WI38 (cell line): ENCODE results near the gene ZIC5.

Experiments used
- H3K4me3 ChIP-seq: 2 replicates; pipeline ENCODE4 v1.5.1; 2011; ENCODE audit warnings: low read depth, mild to moderate bottlenecking, control low read depth, low read length
- TF ChIP-seq, protein P1 (sequence below): IDR thresholded peaks from 2 replicates; pipeline ENCODE4 v1.5.1; 2012; ENCODE audit warnings: low read depth, mild to moderate bottlenecking, control low read depth, low read length

Gene ZIC5

DNA sequence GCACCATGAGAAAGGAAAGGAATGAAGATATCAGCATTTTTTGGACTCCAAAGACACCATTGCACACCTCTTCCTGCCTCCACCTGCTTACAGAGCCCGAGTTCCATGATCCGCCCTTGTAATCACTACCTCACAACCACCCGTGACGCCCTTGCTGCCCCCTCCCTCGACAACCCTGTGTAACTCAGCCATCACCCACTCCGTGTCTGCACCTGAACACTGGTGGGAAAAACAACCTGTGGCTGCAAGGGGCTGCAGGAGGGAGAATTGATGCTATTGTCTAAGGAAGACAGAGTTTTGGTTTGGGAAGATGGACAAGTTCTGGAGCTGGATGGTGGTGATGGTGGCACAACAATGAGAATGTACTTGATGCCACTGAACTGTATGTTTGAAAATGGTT lies 27.0 kb downstream of the ZIC5 start:
- TF ChIP-seq, protein P1, sequence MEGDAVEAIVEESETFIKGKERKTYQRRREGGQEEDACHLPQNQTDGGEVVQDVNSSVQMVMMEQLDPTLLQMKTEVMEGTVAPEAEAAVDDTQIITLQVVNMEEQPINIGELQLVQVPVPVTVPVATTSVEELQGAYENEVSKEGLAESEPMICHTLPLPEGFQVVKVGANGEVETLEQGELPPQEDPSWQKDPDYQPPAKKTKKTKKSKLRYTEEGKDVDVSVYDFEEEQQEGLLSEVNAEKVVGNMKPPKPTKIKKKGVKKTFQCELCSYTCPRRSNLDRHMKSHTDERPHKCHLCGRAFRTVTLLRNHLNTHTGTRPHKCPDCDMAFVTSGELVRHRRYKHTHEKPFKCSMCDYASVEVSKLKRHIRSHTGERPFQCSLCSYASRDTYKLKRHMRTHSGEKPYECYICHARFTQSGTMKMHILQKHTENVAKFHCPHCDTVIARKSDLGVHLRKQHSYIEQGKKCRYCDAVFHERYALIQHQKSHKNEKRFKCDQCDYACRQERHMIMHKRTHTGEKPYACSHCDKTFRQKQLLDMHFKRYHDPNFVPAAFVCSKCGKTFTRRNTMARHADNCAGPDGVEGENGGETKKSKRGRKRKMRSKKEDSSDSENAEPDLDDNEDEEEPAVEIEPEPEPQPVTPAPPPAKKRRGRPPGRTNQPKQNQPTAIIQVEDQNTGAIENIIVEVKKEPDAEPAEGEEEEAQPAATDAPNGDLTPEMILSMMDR: no peak
- no peak overlapping the region for H3K4me3 ChIP-seq

DNA sequence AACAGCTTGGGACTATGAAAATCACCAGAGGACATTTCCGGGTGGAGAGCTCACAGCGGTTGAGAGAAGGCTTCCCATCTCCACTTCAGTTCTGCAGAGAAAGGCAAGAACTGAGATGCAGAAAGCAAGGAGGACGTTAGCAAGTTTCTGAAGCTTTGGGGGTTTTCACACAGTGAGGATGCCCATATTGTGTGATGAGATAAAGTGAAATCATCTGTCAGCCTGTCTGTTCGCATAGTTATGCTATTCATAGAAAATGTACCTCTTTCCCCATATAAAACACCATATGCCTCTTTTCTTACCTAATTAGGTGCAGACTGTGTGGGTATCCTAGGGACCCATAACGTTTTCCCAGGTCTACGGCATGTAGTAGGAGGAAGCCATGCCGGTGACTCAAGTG lies 27.5 kb downstream of the ZIC5 start:
- no peak overlapping the region for H3K4me3 ChIP-seq
- TF ChIP-seq, protein P1: no peak

- no peak overlapping the region for H3K4me3 ChIP-seq
- TF ChIP-seq, protein P1: no peak
These were observed 29.7 kb downstream of the ZIC5 start for GRCh38 chr13:99941911-99942310.

DNA sequence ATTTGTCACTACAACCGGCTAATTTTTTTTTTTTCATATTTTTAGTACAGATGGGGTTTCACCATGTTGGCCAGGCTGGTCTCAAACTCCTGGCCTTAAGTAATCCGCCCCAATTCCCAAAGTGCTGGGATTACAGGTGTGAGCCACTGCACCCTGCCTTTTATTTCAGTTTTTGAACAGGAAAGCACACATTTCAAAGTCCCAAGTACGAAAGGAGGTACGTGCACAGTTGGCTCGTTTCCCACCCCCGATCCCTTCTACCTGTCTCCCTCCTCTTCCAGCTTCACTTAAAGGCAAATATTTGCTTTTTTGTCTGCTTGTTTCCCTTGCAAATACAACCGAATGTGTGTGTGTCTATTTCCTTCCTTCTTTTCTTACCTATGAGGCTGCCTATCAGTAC lies 30.5 kb downstream of the ZIC5 start:
- TF ChIP-seq, protein P1: no peak
- no peak overlapping the region for H3K4me3 ChIP-seq

- TF ChIP-seq, protein P1: no peak
- no peak overlapping the region for H3K4me3 ChIP-seq
These were observed 32.9 kb downstream of the ZIC5 start for GRCh38 chr13:99938635-99939034.

DNA sequence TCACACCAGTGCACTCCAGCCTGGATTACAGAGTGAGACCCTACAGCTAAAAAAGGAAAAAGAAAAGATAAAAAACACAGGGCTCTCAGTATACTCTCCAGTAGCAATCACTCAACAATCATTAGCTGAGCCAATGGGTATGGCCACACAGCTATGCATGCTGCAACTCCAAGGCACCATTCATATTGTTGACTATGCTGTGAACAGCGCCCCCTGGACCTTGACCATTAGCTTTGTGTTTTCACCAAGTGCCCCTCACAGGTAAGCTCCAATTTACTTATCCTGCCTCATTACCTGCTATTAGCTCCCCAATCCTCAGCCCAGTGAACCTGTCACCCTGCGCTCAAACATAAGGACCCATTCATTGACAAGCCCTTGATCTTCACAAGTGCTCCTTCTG lies 35.8 kb downstream of the ZIC5 start:
- no peak overlapping the region for H3K4me3 ChIP-seq
- TF ChIP-seq, protein P1: no peak

- no peak overlapping the region for H3K4me3 ChIP-seq
- TF ChIP-seq, protein P1: no peak
These were observed 38.7 kb downstream of the ZIC5 start for GRCh38 chr13:99932912-99933311.

DNA sequence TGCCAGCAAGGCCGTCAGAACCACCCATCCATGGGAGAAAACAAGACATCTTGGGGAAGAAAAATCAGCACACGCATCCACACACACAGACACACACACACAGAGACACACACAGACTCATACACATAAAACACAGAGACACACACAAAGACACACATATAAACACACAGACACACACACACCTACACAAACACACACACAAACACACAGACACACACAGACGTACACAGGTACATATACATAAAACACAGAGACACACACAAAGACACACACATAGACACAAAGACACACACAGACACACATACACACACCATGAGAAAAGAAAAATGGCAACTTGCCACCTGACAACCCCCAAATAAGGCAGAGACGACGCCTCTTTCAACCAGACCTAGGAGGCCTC lies 40.6 kb downstream of the ZIC5 start:
- TF ChIP-seq, protein P1: no peak
- H3K4me3 ChIP-seq: no peak overlapping the region
